Dermis microvascular lymphatic vessel endothelial cell (primary cell): Measurements from ENCODE around the gene FSTL4. TPM values are rescaled to one million over a fixed set of nuclear protein-coding genes. Genes with fewer than 3 reads are reported as not detected.

Source experiments
- DNase-seq, 2 donors: peaks; one replicate each; pipeline versions ENCODE4 v3.0.0 to v3.0.0-alpha.2; 2010; ENCODE audit warnings: low read depth in 2 of 2
- total RNA-seq: library from RNA; depleted of rRNA; stranded (reverse); fragments of >200 nt; gene quantifications from 2 replicates; pipeline ENCODE4 v1.2.1, GENCODE V29; 2014

Gene FSTL4
- total RNA-seq, 1 donor from 2014 or later, result under 0.01 TPM

- DNase-seq, result peak; percentile 27 to 68
These were observed 1.6 kb downstream of the FSTL4 start for GRCh38 chr5:133610489-133611356.

GRCh38 chr5:133607451-133607850 lies 4.9 kb downstream of the FSTL4 start:
- no peak for DNase-seq

GRCh38 chr5:133606835-133607234 lies 5.5 kb downstream of the FSTL4 start:
- peak in 1 of 2 donors; percentile 58 for DNase-seq

GRCh38 chr5:133605323-133605722 lies 7.0 kb downstream of the FSTL4 start:
- DNase-seq, result peak; percentile 31 to 58

GRCh38 chr5:133603711-133604110 lies 8.6 kb downstream of the FSTL4 start:
- no peak for DNase-seq

GRCh38 chr5:133602835-133603380 lies 9.4 kb downstream of the FSTL4 start:
- peak; percentile 30 to 89 for DNase-seq

- DNase-seq, result no peak
These were observed 12.7 kb downstream of the FSTL4 start for GRCh38 chr5:133599600-133599999.

GRCh38 chr5:133599044-133599443 lies 13.3 kb downstream of the FSTL4 start:
- DNase-seq, result no peak

GRCh38 chr5:133596049-133596448 lies 16.3 kb downstream of the FSTL4 start:
- no peak for DNase-seq

GRCh38 chr5:133595465-133595864 lies 16.9 kb downstream of the FSTL4 start:
- no peak for DNase-seq

- no peak for DNase-seq
These were observed 23.1 kb downstream of the FSTL4 start for GRCh38 chr5:133589286-133589685.

- DNase-seq, result no peak
These were observed 29.4 kb downstream of the FSTL4 start for GRCh38 chr5:133582971-133583370.

- no peak for DNase-seq
These were observed 30.4 kb downstream of the FSTL4 start for GRCh38 chr5:133581918-133582317.

GRCh38 chr5:133581348-133581747 lies 31.0 kb downstream of the FSTL4 start:
- no peak for DNase-seq

- DNase-seq, result no peak
These were observed 31.7 kb downstream of the FSTL4 start for GRCh38 chr5:133580618-133581017.

- no peak for DNase-seq
These were observed 32.6 kb downstream of the FSTL4 start for GRCh38 chr5:133579766-133580165.

- DNase-seq, result no peak
These were observed 43.0 kb downstream of the FSTL4 start for GRCh38 chr5:133569347-133569746.

- DNase-seq, result peak; percentile 14 to 56
These were observed 46.3 kb downstream of the FSTL4 start for GRCh38 chr5:133565993-133566392.

GRCh38 chr5:133564921-133565565 lies 47.3 kb downstream of the FSTL4 start:
- no peak for DNase-seq

- DNase-seq, result no peak
These were observed 49.8 kb downstream of the FSTL4 start for GRCh38 chr5:133562554-133562953.

- no peak for DNase-seq
These were observed 52.4 kb downstream of the FSTL4 start for GRCh38 chr5:133559960-133560359.

GRCh38 chr5:133556551-133556950 lies 55.8 kb downstream of the FSTL4 start:
- DNase-seq, result no peak

GRCh38 chr5:133554279-133554678 lies 58.1 kb downstream of the FSTL4 start:
- no peak for DNase-seq
